Measurements from ENCODE around the gene GRK1.
"Not testable (repeated sequence)": the region's sequence is repeated elsewhere in the genome, so short reads cannot be mapped to it uniquely, and the experiment has no call there.

The GRK1 gene

DNA sequence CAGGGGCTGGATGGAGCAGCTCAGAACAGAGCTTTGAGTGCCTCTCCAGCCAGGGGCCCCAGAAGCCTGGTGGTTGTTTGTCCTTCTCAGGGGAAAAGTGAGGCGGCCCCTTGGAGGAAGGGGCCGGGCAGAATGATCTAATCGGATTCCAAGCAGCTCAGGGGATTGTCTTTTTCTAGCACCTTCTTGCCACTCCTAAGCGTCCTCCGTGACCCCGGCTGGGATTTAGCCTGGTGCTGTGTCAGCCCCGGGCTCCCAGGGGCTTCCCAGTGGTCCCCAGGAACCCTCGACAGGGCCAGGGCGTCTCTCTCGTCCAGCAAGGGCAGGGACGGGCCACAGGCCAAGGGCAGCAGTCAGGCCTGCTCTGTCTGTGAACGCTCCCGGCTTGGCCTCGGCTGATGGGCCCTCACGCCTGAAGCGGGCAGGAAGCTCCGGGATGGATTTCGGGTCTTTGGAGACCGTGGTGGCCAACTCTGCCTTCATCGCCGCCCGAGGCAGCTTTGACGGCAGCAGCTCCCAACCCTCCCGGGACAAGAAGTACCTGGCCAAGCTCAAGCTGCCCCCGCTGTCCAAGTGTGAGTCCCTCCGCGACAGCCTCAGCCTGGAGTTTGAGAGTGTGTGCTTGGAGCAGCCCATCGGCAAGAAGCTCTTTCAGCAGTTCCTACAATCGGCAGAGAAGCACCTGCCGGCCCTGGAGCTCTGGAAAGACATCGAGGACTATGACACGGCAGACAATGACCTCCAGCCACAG, at the start of gene GRK1:
Gene GRK1, plus strand, starts transcription at position 269 of the 751 bp plus-strand sequence. Its CDS starts 168 bp downstream, at position 437.
- no peak for DNase-seq (ENCODE audit: low read depth, low spot score)

GRCh38 chr13:113617961-113618360, 49.1 kb upstream of the GRK1 start:
- no peak for DNase-seq (ENCODE audit: low read depth, low spot score)

DNA sequence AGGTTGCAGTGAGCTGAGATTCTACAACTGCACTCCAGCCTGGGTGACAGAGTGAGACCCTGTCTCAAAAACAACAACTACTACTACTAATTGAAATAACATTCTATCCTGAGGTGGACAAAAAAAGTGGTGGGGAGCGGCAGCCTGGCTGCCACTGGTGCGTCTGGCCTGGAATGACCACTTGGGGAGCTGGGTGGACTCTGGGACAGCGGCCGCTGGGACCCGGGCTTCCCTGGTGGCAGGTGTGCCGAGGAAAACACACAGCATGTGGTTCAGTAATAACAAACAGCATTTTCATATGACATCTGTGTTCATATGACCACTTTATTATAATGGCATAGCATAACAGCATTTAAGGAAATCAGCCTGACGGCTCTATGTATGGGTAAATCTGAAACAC, 48.6 kb upstream of the GRK1 start:
- no peak for DNase-seq (ENCODE audit: low read depth, low spot score)

- no peak for DNase-seq (ENCODE audit: low read depth, low spot score)
These were observed 46.8 kb upstream of the GRK1 start for GRCh38 chr13:113620036-113620796.

DNA sequence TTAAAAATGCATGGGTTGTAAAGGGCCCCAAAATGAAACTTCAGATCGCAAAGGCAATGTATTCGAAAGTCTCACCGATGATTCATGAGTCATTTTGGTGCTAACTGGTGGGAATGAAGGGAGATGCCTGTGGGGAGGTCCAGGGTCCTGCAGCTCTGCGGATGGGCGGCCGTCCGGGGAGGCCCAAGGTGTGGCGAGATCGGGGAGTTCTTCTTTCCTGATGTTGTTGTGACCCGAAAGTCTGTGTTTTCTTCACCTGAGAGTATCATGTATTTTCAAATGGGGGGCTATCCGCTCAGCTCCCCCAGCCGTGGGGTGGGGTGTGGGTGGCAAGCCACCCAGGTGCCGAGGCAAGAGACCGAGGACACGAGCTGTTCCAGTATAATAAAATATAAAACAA, 46.0 kb upstream of the GRK1 start:
- DNase-seq (ENCODE audit: low read depth, low spot score): no peak

GRCh38 chr13:113621498-113621897, 45.5 kb upstream of the GRK1 start:
- DNase-seq (ENCODE audit: low read depth, low spot score): peak; percentile 17

GRCh38 chr13:113621986-113622550, 45.0 kb upstream of the GRK1 start:
- not testable (repeated sequence) for DNase-seq (ENCODE audit: low read depth, low spot score)

DNA sequence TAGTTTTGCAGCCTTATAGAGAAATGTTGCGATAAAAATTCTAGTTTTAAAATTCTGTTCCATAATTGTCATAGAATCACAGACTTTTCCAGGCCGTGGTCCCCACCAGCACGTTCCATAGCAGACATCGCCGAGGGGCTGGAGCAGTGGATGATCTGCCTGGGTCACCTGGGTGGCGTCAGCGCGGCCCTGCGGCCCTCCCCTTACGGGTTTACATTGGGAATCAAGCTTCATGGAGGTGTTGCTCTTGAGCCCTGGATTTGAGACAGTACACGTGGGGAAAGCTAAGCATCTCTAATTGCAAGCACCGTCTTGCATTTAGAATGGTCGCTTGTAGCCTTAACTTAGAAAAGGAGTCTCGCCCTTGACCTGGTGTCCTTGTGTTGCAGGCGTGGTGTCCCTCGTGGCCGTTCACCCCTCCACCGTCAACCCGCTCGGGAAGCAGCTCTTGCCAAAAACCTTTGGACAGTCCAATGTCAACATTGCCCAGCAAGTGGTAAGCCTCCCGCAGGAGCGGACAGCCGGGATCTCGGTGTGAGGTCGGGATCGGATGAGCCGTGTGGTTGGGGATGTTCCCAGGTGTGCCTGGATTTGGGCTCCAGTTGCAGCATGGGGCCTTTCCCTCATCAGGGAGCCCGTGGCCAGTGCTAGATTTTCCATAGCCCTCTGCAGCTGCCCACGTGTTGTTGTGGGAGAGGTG, 44.1 kb upstream of the GRK1 start:
- no peak for DNase-seq (ENCODE audit: low read depth, low spot score)

DNA sequence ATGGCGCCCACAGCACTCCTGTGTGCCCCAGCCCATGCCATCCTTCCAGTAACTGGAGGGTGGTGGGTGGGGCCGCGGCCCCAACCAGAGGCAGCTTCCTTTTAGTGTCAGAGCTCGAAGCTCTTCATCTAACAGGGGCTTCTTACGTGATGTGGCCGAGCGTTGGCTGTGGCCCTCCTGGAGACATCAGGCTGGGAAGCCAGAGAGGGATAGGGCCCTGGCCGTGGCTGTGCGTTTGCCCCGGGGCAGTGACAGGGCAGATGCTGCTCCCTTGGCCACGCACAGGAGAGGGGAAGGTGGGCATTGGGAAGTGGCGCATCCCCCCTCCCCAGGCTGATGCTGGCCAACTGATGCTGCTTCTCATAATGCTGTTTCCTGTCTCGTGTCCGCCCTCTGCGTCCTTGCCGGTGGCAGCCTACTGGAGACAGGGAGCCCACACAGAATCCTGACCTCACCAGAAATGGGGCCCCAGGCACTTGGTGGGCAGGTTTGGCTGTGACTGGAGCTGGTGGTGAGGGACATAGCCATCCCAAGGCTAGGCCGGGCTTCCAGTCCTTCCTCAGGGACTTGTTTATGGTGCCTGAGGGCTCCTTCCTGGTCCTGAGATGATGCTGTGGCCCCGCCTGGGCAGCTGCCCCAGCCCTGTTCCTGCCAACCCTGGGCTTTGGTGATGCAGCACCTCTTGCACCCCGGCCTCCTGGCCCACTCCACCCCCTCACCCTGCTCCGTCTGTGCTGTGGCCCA, 43.4 kb upstream of the GRK1 start:
- DNase-seq (ENCODE audit: low read depth, low spot score): no peak

DNA sequence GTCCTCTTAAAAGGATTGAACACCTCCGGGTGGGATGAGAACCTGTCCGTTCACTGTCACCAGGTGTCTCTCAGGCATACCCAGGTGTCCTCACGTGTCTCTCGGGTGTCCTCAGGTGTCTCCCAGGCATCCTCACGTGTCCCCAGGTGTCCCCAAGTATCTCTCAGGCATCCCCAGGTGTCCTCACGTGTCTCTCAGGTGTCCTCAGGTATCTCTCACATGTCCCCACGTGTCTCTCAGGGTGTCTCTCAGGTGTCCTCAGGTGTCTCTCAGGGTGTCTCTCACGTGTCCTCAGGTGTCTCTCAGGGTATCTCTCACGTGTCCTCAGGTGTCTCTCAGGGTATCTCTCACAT, 42.8 kb upstream of the GRK1 start:
- DNase-seq (ENCODE audit: low read depth, low spot score): no peak

GRCh38 chr13:113624640-113625304, 42.2 kb upstream of the GRK1 start:
- not testable (repeated sequence) for DNase-seq (ENCODE audit: low read depth, low spot score)

GRCh38 chr13:113625965-113626721, 40.9 kb upstream of the GRK1 start:
- no peak for DNase-seq (ENCODE audit: low read depth, low spot score)

- no peak for DNase-seq (ENCODE audit: low read depth, low spot score)
These were observed 39.9 kb upstream of the GRK1 start for GRCh38 chr13:113627136-113627535.

DNA sequence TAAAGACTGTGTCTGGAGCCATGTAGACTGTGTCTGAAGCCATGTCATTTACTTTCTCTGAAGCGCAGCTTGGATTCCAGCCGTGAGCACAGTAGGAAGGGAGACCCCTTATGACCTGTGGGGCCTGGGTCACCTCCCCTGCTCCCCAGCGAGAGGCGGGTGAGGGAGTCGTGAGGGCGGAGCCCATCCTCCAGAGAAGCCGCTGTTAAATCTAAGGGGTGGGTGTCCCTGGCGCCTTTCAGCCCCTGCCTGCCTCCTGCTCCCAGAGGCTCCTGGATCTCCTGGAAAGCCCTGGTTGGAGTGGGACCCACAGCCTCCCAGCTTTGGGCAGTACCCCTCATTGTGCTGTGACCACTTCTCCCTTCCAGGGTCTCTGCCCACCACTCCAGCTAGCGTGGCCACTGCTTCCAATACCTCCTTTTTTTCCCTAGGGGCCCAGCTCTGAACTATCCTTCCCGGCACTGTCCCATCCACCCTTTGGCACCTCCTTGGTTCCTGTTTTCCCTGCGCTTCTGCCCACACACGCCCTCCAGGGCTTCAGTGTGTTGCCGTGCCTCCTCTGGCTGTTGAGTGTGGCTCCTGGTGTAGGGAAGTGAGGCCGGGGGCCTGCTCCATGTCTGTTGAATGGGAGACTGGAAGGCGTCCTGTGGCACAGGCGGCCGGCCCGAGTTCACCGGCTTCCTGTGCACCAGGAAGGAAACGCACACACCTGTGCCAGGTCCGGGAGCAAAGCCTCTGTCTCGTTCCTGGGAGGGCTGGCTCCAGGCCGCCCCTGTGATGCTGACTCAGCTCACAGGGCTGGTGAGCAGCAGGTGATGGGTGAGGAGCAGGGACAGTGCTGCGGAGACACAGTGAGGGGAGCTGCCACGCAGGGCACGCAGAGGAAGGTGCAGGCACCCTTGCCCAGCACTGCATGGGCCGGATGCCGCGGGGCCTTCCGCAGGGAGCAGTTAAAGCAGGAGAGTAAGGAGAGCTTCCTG, 38.4 kb upstream of the GRK1 start:
- no peak for DNase-seq (ENCODE audit: low read depth, low spot score)

GRCh38 chr13:113629866-113630265, 37.2 kb upstream of the GRK1 start:
- no peak for DNase-seq (ENCODE audit: low read depth, low spot score)

DNA sequence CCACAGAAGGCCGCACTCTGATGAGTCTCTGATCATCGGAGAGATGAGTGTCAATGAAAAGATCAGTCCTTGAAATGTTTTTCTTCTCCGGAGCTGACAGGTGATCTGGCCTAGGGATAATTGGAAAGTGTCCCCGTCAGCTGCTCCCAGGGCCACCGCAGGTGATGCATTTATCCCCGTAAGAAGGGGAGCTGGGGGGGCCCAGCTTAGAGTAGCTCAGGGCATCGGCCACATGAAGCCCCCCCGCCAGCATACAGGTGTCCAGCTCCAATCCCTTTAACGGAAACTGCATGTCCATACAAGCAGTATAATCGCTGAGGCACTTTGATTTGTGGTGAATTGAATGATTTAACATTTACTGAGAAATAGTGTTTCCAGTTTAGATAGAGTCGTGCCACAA, 36.7 kb upstream of the GRK1 start:
- DNase-seq (ENCODE audit: low read depth, low spot score): no peak

- no peak for DNase-seq (ENCODE audit: low read depth, low spot score)
These were observed 36.2 kb upstream of the GRK1 start for GRCh38 chr13:113630804-113631203.

- no peak for DNase-seq (ENCODE audit: low read depth, low spot score)
These were observed 35.5 kb upstream of the GRK1 start for GRCh38 chr13:113631341-113632095.
